Thoracic aorta (tissue), 2 donors: ENCODE measurements around the gene STPG3. TPM values are rescaled to one million over a fixed set of nuclear protein-coding genes. Genes with fewer than 3 reads are reported as not detected.
A peak's percentile ranks its signal among the peaks of the same experiment; 100 is the strongest.

Source experiments
- ATAC-seq: fragments of 150-250 bp; one replicate; pipeline ENCODE4 v1.8.0; 2017; ENCODE audit warnings: low read depth; ENCODE audit not compliant: insufficient number of reproducible peaks, low FRiP score
- DNase-seq: peaks from one replicate; pipeline ENCODE4 v3.0.0-alpha.2; 2020; ENCODE audit warnings: low spot score
- H3K27ac ChIP-seq, 2 donors: fragments of 200-600 bp; sonication (generic); 1 replicate in 1 of 2; 2 replicates in 1 of 2; pipeline ENCODE4 v1.5.1; 2016; ENCODE audit warnings: mild to moderate bottlenecking in 2 of 2, moderate library complexity in 2 of 2
- H3K27me3 ChIP-seq: fragments of 200-600 bp; sonication (generic); replicated peaks from 2 replicates; pipeline ENCODE4 v1.6.0; 2016; ENCODE audit warnings: mild to moderate bottlenecking; ENCODE audit not compliant: insufficient read depth
- H3K36me3 ChIP-seq: fragments of 200-600 bp; sonication (generic); one replicate; pipeline ENCODE4 v1.5.1; 2016
- H3K4me1 ChIP-seq, 2 donors: fragments of 200-600 bp; sonication (generic); 1 replicate in 1 of 2; 2 replicates in 1 of 2; pipeline versions ENCODE4 v1.5.1 to v1.6.0; 2016; ENCODE audit warnings: low read depth in 2 of 2, mild to moderate bottlenecking in 1 of 2; ENCODE audit not compliant: control insufficient read depth in 1 of 2
- H3K4me3 ChIP-seq: fragments of 200-600 bp; sonication (generic); 2 replicates; pipeline ENCODE4 v1.5.1; 2016; ENCODE audit warnings: mild to moderate bottlenecking
- H3K9me3 ChIP-seq: fragments of 200-600 bp; sonication (generic); 2 replicates; pipeline ENCODE4 v1.5.1; 2016
- CTCF ChIP-seq: fragments of 200-600 bp; sonication (generic); IDR thresholded peaks from one replicate; pipeline ENCODE4 v1.5.1; 2019; ENCODE audit warnings: antibody characterized with exemption
- total RNA-seq, 2 donors: library from RNA; depleted of rRNA; stranded (reverse); fragments of >200 nt; gene quantifications; one replicate each; pipeline versions ENCODE4 v1.1.0 to v1.2.3, GENCODE V29; 2016

The STPG3 gene
- total RNA-seq, 2 donors from 2014 or later = not detected

- Histone ChIP-seq H3K36me3 (no peaks in the 10 kb centered on the region), H3K4me1 (peaks cover 14 to 26% of the 10 kb centered on the region in 2 donors), H3K27ac (peak overlapping the region; percentile 55 to 58), H3K9me3 (no peaks in the 10 kb centered on the region), H3K27me3 (no peaks in the 10 kb centered on the region), H3K4me3 (peak overlapping the region; percentile 89)
- ATAC-seq (no peak), DNase-seq (no peak)
- no peak for TF ChIP-seq CTCF
Measured at GRCh38 chr9:137253717-137254623, 2.9 kb downstream of the STPG3 start.

GRCh38 chr9:137254624-137255447 is 3.8 kb downstream of the STPG3 start, which contains the start of gene NELFB:
Gene NELFB, plus strand, starts transcription at chr9:137255327.
- peak within 1 kb of the TSS; percentile 89 for H3K4me3 ChIP-seq
- no peaks in the 10 kb centered on the region for H3K9me3 ChIP-seq
- no peaks in the 10 kb centered on the region for H3K36me3 ChIP-seq
- TF ChIP-seq CTCF = no peak
- H3K4me1 ChIP-seq = peaks cover 14 to 26% of the 10 kb centered on the region in 2 donors
- no peaks in the 10 kb centered on the region for H3K27me3 ChIP-seq
- peak; percentile 54 for ATAC-seq
- peak within 1 kb of the TSS; percentile 57 to 58 for H3K27ac ChIP-seq
- DNase-seq = peak; percentile 50

GRCh38 chr9:137255448-137256114 is 4.5 kb downstream of the STPG3 start:
- Histone ChIP-seq H3K27ac (peak overlapping the region in 1 of 2 donors; percentile 57), H3K27me3 (no peaks in the 10 kb centered on the region), H3K9me3 (no peaks in the 10 kb centered on the region), H3K4me3 (peak overlapping the region; percentile 89), H3K36me3 (no peaks in the 10 kb centered on the region), H3K4me1 (peaks cover 14 to 26% of the 10 kb centered on the region in 2 donors)
- DNase-seq (no peak), ATAC-seq (peak; percentile 9)
- no peak for TF ChIP-seq CTCF

GRCh38 chr9:137256362-137256761 is 5.3 kb downstream of the STPG3 start:
- TF ChIP-seq CTCF = no peak
- no peak for ATAC-seq
- no peaks in the 10 kb centered on the region for H3K36me3 ChIP-seq

More at GRCh38 chr9:137256362-137256761, 5.3 kb downstream of the STPG3 start:
- Histone ChIP-seq H3K27me3 (no peaks in the 10 kb centered on the region), H3K4me1 (peaks cover 14 to 26% of the 10 kb centered on the region in 2 donors), H3K9me3 (no peaks in the 10 kb centered on the region), H3K27ac (no peak overlapping the region), H3K4me3 (peak overlapping the region; percentile 89)
- no peak for DNase-seq
